SK-N-SH treated with all-trans-retinoic acid at 6 μM for 48 hours (cell line): Measurements from ENCODE around the gene PDS5B.

ENCODE experiments used
- ATAC-seq: fragments of 200-7000 bp; cut with Tn5 transposase; 3 replicates; pipeline ENCODE4 v1.9.1; 2020; ENCODE audit warnings: mild to moderate bottlenecking, moderate library complexity
- ARNTL ChIP-seq: fragments of 450-650 bp; formaldehyde crosslinking; IDR thresholded peaks from 2 replicates; pipeline ENCODE4 v1.5.0; 2020; ENCODE audit warnings: low read depth, mild to moderate bottlenecking, moderate library complexity, borderline replicate concordance
- BACH2 ChIP-seq: fragments of 250-450 bp; sonication (Bioruptor Pico); IDR thresholded peaks from 2 replicates; pipeline ENCODE4 v1.9.0; 2021; ENCODE audit warnings: mild to moderate bottlenecking, borderline replicate concordance
- CSDC2 ChIP-seq: fragments of 250-450 bp; sonication (Bioruptor Pico); IDR thresholded peaks from 2 replicates; pipeline ENCODE4 v1.5.0; 2020; ENCODE audit warnings: mild to moderate bottlenecking, moderate library complexity
- ESRRG ChIP-seq: fragments of 250-450 bp; sonication (Bioruptor Pico); IDR thresholded peaks from 2 replicates; pipeline ENCODE4 v1.6.1; 2021; ENCODE audit warnings: mild to moderate bottlenecking
- ISL1 ChIP-seq: fragments of 250-450 bp; sonication (Bioruptor Pico); IDR thresholded peaks from 2 replicates; pipeline ENCODE4 v2.1.2; 2022; ENCODE audit warnings: mild to moderate bottlenecking, moderate library complexity
- PPARA ChIP-seq: fragments of 250-450 bp; sonication (Bioruptor Pico); IDR thresholded peaks from 2 replicates; pipeline ENCODE4 v1.5.0; 2020; ENCODE audit warnings: mild to moderate bottlenecking, borderline replicate concordance
- TCF4 ChIP-seq: fragments of 250-450 bp; sonication (Bioruptor Pico); IDR thresholded peaks from 2 replicates; pipeline ENCODE4 v1.8.0; 2021; ENCODE audit warnings: mild to moderate bottlenecking, moderate library complexity, borderline replicate concordance
- TOX ChIP-seq: fragments of 250-450 bp; sonication (Bioruptor Pico); IDR thresholded peaks from 2 replicates; pipeline ENCODE4 v1.8.0; 2021; ENCODE audit warnings: mild to moderate bottlenecking, moderate library complexity, borderline replicate concordance
- ZFP3 ChIP-seq: fragments of 250-450 bp; sonication (Bioruptor Pico); IDR thresholded peaks from 2 replicates; pipeline ENCODE4 v1.5.0; 2020; ENCODE audit warnings: mild to moderate bottlenecking, moderate library complexity
- ZFP30 ChIP-seq: fragments of 450-650 bp; formaldehyde crosslinking; IDR thresholded peaks from 2 replicates; pipeline ENCODE4 v1.5.0; 2022; ENCODE audit warnings: mild to moderate bottlenecking, moderate library complexity
- ZNF565 ChIP-seq: fragments of 450-650 bp; formaldehyde crosslinking; conservative IDR thresholded peaks from 2 replicates; pipeline ENCODE4 v1.5.0; 2020; ENCODE audit warnings: low read depth, mild to moderate bottlenecking, moderate library complexity
- ZNF8 ChIP-seq: fragments of 450-650 bp; formaldehyde crosslinking; IDR thresholded peaks from 2 replicates; pipeline ENCODE4 v1.5.0; 2020; ENCODE audit warnings: mild to moderate bottlenecking, moderate library complexity
- TF ChIP-seq, protein P1 (sequence below): fragments of 250-450 bp; sonication (Bioruptor Pico); IDR thresholded peaks from 2 replicates; pipeline ENCODE4 v1.5.1; 2021; ENCODE audit warnings: mild to moderate bottlenecking, moderate library complexity
- TF ChIP-seq, protein P2 (sequence below): fragments of 250-450 bp; sonication (Bioruptor Pico); IDR thresholded peaks from 2 replicates; pipeline ENCODE4 v1.5.1; 2020; ENCODE audit warnings: low read depth, mild to moderate bottlenecking, moderate library complexity
- TF ChIP-seq, protein P3 (sequence below): fragments of 250-450 bp; sonication (Bioruptor Pico); IDR thresholded peaks from 2 replicates; pipeline ENCODE4 v1.8.0; 2020; ENCODE audit warnings: mild to moderate bottlenecking, moderate library complexity, borderline replicate concordance
- TF ChIP-seq, protein P4 (sequence below): fragments of 250-450 bp; sonication (Bioruptor Pico); IDR thresholded peaks from 2 replicates; pipeline ENCODE4 v1.5.0; 2020; ENCODE audit warnings: mild to moderate bottlenecking, moderate library complexity
- TF ChIP-seq, protein P5 (sequence below): fragments of 250-450 bp; sonication (Bioruptor Pico); IDR thresholded peaks from 2 replicates; pipeline ENCODE4 v1.8.0; 2021; ENCODE audit warnings: low read depth, mild to moderate bottlenecking, moderate library complexity, borderline replicate concordance

Gene PDS5B

DNA sequence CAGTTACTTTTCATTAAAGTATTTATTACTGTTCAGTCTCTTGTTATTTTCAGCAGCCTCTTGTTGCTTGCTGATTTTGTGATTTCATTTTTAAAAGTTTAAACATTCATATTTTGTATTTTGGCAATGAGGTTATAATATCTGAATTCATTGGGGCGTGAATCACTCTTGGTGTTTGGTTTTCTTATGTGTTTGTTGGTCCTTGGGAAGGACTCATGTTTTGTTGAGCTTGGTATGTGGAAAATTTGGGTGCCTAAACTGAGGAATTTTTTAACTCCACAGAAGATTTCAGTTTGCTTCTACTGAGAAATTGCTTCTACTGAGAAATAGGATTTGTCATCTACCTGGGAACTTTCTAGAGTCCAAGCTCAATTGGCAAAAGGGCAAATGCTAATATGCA lies 38.2 kb downstream of the PDS5B start (continued):
- TF ChIP-seq, protein P1, sequence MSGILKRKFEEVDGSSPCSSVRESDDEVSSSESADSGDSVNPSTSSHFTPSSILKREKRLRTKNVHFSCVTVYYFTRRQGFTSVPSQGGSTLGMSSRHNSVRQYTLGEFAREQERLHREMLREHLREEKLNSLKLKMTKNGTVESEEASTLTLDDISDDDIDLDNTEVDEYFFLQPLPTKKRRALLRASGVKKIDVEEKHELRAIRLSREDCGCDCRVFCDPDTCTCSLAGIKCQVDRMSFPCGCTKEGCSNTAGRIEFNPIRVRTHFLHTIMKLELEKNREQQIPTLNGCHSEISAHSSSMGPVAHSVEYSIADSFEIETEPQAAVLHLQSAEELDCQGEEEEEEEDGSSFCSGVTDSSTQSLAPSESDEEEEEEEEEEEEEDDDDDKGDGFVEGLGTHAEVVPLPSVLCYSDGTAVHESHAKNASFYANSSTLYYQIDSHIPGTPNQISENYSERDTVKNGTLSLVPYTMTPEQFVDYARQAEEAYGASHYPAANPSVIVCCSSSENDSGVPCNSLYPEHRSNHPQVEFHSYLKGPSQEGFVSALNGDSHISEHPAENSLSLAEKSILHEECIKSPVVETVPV (CRISPR knock-in tag), result no peak
- TF ChIP-seq, protein P2, sequence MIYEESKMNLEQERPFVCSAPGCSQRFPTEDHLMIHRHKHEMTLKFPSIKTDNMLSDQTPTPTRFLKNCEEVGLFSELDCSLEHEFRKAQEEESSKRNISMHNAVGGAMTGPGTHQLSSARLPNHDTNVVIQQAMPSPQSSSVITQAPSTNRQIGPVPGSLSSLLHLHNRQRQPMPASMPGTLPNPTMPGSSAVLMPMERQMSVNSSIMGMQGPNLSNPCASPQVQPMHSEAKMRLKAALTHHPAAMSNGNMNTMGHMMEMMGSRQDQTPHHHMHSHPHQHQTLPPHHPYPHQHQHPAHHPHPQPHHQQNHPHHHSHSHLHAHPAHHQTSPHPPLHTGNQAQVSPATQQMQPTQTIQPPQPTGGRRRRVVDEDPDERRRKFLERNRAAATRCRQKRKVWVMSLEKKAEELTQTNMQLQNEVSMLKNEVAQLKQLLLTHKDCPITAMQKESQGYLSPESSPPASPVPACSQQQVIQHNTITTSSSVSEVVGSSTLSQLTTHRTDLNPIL (CRISPR knock-in tag), result no peak

DNA sequence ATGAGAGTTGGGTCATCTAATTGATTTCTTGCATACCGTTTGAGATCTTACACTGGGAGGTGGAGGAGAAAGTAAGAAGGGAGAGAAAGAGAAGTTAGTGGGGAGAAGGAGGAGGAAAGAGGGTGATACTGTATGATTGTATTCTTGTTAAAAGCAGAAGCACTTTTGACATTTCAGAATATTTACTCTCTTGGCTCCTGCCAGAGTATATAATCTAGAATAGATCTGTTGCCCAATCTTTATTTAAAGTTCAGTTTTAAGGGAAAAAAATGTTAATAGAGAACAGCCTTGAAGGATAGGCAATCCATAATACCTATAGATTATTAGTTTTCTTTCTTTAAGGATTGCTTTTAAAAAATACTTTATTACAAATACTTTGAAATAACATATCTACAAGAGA lies 41.5 kb downstream of the PDS5B start:
- no peak for ATAC-seq
- TF ChIP-seq ESRRG (CRISPR knock-in tag) (no peak), PPARA (CRISPR knock-in tag) (no peak), CSDC2 (CRISPR knock-in tag) (no peak), ARNTL (CRISPR knock-in tag) (no peak), ISL1 (no peak), TOX (CRISPR knock-in tag) (no peak), TCF4 (CRISPR knock-in tag) (no peak), BACH2 (no peak), ZNF565 (no peak), ZFP30 (CRISPR knock-in tag) (no peak)
- TF ChIP-seq, protein P3, sequence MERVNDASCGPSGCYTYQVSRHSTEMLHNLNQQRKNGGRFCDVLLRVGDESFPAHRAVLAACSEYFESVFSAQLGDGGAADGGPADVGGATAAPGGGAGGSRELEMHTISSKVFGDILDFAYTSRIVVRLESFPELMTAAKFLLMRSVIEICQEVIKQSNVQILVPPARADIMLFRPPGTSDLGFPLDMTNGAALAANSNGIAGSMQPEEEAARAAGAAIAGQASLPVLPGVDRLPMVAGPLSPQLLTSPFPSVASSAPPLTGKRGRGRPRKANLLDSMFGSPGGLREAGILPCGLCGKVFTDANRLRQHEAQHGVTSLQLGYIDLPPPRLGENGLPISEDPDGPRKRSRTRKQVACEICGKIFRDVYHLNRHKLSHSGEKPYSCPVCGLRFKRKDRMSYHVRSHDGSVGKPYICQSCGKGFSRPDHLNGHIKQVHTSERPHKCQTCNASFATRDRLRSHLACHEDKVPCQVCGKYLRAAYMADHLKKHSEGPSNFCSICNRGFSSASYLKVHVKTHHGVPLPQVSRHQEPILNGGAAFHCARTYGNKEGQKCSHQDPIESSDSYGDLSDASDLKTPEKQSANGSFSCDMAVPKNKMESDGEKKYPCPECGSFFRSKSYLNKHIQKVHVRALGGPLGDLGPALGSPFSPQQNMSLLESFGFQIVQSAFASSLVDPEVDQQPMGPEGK (CRISPR knock-in tag), result no peak
- TF ChIP-seq, protein P4, sequence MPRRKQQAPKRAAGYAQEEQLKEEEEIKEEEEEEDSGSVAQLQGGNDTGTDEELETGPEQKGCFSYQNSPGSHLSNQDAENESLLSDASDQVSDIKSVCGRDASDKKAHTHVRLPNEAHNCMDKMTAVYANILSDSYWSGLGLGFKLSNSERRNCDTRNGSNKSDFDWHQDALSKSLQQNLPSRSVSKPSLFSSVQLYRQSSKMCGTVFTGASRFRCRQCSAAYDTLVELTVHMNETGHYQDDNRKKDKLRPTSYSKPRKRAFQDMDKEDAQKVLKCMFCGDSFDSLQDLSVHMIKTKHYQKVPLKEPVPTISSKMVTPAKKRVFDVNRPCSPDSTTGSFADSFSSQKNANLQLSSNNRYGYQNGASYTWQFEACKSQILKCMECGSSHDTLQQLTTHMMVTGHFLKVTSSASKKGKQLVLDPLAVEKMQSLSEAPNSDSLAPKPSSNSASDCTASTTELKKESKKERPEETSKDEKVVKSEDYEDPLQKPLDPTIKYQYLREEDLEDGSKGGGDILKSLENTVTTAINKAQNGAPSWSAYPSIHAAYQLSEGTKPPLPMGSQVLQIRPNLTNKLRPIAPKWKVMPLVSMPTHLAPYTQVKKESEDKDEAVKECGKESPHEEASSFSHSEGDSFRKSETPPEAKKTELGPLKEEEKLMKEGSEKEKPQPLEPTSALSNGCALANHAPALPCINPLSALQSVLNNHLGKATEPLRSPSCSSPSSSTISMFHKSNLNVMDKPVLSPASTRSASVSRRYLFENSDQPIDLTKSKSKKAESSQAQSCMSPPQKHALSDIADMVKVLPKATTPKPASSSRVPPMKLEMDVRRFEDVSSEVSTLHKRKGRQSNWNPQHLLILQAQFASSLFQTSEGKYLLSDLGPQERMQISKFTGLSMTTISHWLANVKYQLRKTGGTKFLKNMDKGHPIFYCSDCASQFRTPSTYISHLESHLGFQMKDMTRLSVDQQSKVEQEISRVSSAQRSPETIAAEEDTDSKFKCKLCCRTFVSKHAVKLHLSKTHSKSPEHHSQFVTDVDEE, result no peak
- TF ChIP-seq, protein P5, sequence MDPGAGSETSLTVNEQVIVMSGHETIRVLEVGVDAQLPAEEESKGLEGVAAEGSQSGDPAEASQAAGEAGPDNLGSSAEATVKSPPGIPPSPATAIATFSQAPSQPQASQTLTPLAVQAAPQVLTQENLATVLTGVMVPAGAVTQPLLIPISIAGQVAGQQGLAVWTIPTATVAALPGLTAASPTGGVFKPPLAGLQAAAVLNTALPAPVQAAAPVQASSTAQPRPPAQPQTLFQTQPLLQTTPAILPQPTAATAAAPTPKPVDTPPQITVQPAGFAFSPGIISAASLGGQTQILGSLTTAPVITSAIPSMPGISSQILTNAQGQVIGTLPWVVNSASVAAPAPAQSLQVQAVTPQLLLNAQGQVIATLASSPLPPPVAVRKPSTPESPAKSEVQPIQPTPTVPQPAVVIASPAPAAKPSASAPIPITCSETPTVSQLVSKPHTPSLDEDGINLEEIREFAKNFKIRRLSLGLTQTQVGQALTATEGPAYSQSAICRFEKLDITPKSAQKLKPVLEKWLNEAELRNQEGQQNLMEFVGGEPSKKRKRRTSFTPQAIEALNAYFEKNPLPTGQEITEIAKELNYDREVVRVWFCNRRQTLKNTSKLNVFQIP, result no peak
- TF ChIP-seq, protein P1 (CRISPR knock-in tag), result no peak

DNA sequence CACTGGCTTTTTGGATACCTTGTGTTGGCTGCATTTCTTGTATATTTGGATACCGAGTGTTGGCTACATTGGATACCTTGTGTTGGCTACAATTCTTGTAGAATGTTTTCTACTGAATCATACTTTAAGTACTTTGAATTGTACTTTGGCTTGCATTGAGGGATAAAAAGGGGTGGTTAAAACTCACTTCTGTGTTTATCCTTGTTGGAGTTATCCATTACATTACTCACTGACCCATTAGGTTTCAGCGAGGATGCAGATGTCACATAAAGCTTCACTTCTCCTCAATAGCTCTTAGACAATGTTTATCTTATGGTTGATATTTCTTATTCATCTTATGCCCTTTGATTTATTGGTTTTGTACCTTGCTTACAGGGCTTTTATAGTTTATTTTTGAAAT lies 43.1 kb downstream of the PDS5B start:
- TF ChIP-seq, protein P4, result no peak
- TF ChIP-seq TCF4 (CRISPR knock-in tag) (no peak), ZFP30 (CRISPR knock-in tag) (no peak), ZFP3 (no peak), CSDC2 (CRISPR knock-in tag) (no peak), ZNF8 (CRISPR knock-in tag) (no peak), TOX (CRISPR knock-in tag) (no peak), BACH2 (no peak)
- TF ChIP-seq, protein P2 (CRISPR knock-in tag), result no peak
- no peak for ATAC-seq
